H1 (cell line): ENCODE results near the gene LAMP1. TPM values are rescaled to one million over a fixed set of nuclear protein-coding genes. Genes with fewer than 3 reads are reported as not detected.

ENCODE experiments used
- CTBP2 ChIP-seq: IDR thresholded peaks from 2 replicates; pipeline ENCODE4 v1.7.0; 2011; ENCODE audit warnings: borderline replicate concordance, mild to moderate bottlenecking, moderate library complexity, mixed read lengths, low read length; ENCODE audit not compliant: insufficient read depth, insufficient read length
- EGR1 ChIP-seq: IDR thresholded peaks from 2 replicates; pipeline ENCODE4 v1.6.1; 2011; ENCODE audit warnings: low read depth, low read length, borderline replicate concordance
- EP300 ChIP-seq, 2 experiments: IDR thresholded peaks; 1 replicate in 1 of 2; 2 replicates in 1 of 2; pipeline ENCODE4 v1.6.1; 2011 to 2012; ENCODE audit warnings: low read depth in 2 of 2, low read length in 2 of 2, mild to moderate bottlenecking in 2 of 2, borderline replicate concordance in 1 of 2, inconsistent platforms in 1 of 2, moderate library complexity in 1 of 2
- JUND ChIP-seq: IDR thresholded peaks from 2 replicates; pipeline ENCODE4 v1.6.1; 2011; ENCODE audit warnings: mild to moderate bottlenecking, improper control_type of control experiment, low read length
- RAD21 ChIP-seq, 2 experiments: IDR thresholded peaks in 1 of 2; conservative IDR thresholded peaks in 1 of 2; 2 replicates each; pipeline ENCODE4 v1.6.1; 2011; ENCODE audit warnings: low read depth in 2 of 2, low read length in 2 of 2, improper control_type of control experiment in 1 of 2, inconsistent platforms in 1 of 2, mild to moderate bottlenecking in 1 of 2, moderate library complexity in 1 of 2
- SIRT6 ChIP-seq: IDR thresholded peaks from one replicate; pipeline ENCODE4 v1.7.1; 2012; ENCODE audit warnings: low read length, inconsistent platforms
- TCF12 ChIP-seq: IDR thresholded peaks from 2 replicates; pipeline ENCODE4 v1.6.1; 2011; ENCODE audit warnings: low read depth, mild to moderate bottlenecking, low read length
- polyA plus RNA-seq, 7 experiments: library from polyadenylated mRNA; depleted of rRNA in 3 of 7; stranded (reverse) in 5 of 7; unstranded in 2 of 7; fragments of >200 nt in 5 of 7; fragments of 200-250 nt in 2 of 7; gene quantifications; 1 replicate in 5 of 7; 2 replicates in 1 of 7; 4 replicates in 1 of 7; pipeline versions ENCODE4 v1.2.1 to v1.2.3, GENCODE V29; 2011 to 2013; ENCODE audit warnings: missing spikeins in 2 of 7, mixed read lengths in 2 of 7
- total RNA-seq: library from RNA; stranded (reverse); fragmentation: NEBNext Ultra II Directional; extraction: Animal tissue kit (Norgen Biotek cat#: 25700); gene quantifications from 2 replicates; pipeline ENCODE4 v1.2.1, GENCODE V29; 2021
- TF ChIP-seq, protein P1 (sequence below): fragments of 300-600 bp; sonication (generic); IDR thresholded peaks from 2 replicates; pipeline ENCODE4 v1.7.1; 2012; ENCODE audit warnings: low read length, moderate library complexity, mild to moderate bottlenecking, inconsistent platforms; ENCODE audit not compliant: insufficient replicate concordance
- TF ChIP-seq, protein P2 (sequence below), 3 experiments: IDR thresholded peaks; 1 replicate in 2 of 3; 2 replicates in 1 of 3; pipeline versions ENCODE4 v1.5.1 to v1.6.1; 2011; ENCODE audit warnings: low read length in 3 of 3, mild to moderate bottlenecking in 3 of 3, inconsistent platforms in 2 of 3, low read depth in 1 of 3, moderate library complexity in 1 of 3; ENCODE audit not compliant: insufficient read depth in 1 of 3; ENCODE audit errors: control extremely low read depth in 1 of 3

LAMP1 gene
- total and polyA plus RNA-seq, 2 of the 8 experiments (the other 6 are each of a cell fraction or from before 2014, with no cell fraction given): 97.6 to 140 TPM

DNA sequence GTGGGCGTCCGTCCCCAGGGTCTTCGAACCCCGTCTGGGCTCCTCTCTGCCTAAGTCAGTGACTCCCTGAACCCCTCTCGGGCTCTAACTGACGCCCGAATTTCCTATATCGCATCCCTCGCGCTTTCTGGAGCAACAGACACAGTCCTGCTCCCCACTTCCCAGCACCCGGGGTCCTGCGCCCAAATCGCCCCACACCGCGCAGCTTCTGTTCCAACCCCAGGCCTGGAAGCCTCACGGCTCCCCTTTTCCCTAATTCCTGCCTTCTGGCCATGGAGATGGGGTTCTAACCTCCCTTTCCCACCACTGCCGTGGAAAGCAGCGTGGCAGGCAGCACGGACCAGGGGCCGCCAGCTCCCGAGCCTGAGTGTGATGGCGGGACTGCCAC lies 68.5 kb downstream of the LAMP1 start (continued):
- TF ChIP-seq, protein P1, sequence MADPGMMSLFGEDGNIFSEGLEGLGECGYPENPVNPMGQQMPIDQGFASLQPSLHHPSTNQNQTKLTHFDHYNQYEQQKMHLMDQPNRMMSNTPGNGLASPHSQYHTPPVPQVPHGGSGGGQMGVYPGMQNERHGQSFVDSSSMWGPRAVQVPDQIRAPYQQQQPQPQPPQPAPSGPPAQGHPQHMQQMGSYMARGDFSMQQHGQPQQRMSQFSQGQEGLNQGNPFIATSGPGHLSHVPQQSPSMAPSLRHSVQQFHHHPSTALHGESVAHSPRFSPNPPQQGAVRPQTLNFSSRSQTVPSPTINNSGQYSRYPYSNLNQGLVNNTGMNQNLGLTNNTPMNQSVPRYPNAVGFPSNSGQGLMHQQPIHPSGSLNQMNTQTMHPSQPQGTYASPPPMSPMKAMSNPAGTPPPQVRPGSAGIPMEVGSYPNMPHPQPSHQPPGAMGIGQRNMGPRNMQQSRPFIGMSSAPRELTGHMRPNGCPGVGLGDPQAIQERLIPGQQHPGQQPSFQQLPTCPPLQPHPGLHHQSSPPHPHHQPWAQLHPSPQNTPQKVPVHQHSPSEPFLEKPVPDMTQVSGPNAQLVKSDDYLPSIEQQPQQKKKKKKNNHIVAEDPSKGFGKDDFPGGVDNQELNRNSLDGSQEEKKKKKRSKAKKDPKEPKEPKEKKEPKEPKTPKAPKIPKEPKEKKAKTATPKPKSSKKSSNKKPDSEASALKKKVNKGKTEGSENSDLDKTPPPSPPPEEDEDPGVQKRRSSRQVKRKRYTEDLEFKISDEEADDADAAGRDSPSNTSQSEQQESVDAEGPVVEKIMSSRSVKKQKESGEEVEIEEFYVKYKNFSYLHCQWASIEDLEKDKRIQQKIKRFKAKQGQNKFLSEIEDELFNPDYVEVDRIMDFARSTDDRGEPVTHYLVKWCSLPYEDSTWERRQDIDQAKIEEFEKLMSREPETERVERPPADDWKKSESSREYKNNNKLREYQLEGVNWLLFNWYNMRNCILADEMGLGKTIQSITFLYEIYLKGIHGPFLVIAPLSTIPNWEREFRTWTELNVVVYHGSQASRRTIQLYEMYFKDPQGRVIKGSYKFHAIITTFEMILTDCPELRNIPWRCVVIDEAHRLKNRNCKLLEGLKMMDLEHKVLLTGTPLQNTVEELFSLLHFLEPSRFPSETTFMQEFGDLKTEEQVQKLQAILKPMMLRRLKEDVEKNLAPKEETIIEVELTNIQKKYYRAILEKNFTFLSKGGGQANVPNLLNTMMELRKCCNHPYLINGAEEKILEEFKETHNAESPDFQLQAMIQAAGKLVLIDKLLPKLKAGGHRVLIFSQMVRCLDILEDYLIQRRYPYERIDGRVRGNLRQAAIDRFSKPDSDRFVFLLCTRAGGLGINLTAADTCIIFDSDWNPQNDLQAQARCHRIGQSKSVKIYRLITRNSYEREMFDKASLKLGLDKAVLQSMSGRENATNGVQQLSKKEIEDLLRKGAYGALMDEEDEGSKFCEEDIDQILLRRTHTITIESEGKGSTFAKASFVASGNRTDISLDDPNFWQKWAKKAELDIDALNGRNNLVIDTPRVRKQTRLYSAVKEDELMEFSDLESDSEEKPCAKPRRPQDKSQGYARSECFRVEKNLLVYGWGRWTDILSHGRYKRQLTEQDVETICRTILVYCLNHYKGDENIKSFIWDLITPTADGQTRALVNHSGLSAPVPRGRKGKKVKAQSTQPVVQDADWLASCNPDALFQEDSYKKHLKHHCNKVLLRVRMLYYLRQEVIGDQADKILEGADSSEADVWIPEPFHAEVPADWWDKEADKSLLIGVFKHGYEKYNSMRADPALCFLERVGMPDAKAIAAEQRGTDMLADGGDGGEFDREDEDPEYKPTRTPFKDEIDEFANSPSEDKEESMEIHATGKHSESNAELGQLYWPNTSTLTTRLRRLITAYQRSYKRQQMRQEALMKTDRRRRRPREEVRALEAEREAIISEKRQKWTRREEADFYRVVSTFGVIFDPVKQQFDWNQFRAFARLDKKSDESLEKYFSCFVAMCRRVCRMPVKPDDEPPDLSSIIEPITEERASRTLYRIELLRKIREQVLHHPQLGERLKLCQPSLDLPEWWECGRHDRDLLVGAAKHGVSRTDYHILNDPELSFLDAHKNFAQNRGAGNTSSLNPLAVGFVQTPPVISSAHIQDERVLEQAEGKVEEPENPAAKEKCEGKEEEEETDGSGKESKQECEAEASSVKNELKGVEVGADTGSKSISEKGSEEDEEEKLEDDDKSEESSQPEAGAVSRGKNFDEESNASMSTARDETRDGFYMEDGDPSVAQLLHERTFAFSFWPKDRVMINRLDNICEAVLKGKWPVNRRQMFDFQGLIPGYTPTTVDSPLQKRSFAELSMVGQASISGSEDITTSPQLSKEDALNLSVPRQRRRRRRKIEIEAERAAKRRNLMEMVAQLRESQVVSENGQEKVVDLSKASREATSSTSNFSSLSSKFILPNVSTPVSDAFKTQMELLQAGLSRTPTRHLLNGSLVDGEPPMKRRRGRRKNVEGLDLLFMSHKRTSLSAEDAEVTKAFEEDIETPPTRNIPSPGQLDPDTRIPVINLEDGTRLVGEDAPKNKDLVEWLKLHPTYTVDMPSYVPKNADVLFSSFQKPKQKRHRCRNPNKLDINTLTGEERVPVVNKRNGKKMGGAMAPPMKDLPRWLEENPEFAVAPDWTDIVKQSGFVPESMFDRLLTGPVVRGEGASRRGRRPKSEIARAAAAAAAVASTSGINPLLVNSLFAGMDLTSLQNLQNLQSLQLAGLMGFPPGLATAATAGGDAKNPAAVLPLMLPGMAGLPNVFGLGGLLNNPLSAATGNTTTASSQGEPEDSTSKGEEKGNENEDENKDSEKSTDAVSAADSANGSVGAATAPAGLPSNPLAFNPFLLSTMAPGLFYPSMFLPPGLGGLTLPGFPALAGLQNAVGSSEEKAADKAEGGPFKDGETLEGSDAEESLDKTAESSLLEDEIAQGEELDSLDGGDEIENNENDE: no peak
- TF ChIP-seq, protein P2, sequence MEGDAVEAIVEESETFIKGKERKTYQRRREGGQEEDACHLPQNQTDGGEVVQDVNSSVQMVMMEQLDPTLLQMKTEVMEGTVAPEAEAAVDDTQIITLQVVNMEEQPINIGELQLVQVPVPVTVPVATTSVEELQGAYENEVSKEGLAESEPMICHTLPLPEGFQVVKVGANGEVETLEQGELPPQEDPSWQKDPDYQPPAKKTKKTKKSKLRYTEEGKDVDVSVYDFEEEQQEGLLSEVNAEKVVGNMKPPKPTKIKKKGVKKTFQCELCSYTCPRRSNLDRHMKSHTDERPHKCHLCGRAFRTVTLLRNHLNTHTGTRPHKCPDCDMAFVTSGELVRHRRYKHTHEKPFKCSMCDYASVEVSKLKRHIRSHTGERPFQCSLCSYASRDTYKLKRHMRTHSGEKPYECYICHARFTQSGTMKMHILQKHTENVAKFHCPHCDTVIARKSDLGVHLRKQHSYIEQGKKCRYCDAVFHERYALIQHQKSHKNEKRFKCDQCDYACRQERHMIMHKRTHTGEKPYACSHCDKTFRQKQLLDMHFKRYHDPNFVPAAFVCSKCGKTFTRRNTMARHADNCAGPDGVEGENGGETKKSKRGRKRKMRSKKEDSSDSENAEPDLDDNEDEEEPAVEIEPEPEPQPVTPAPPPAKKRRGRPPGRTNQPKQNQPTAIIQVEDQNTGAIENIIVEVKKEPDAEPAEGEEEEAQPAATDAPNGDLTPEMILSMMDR (IDR thresholded peaks at IDR 0.05; ENCODE audit: control extremely low read depth in 1 of 3, insufficient read depth in 1 of 3, low read depth in 1 of 3, low read length in 3 of 3): no peak
- no peak for TF ChIP-seq EP300 (IDR thresholded peaks at IDR 0.05; ENCODE audit: borderline replicate concordance in 1 of 2, low read depth in 2 of 2, low read length in 2 of 2)
- no peak for TF ChIP-seq EGR1
- TF ChIP-seq CTBP2: no peak
- no peak for TF ChIP-seq JUND
- no peak for TF ChIP-seq RAD21 (IDR thresholded peaks at IDR 0.05 in 1 of 2, conservative IDR thresholded peaks at IDR 0.05 in 1 of 2; ENCODE audit: low read depth in 2 of 2, low read length in 2 of 2)
- TF ChIP-seq SIRT6: no peak
- TF ChIP-seq TCF12: no peak
